ENCODE results near the gene ZDHHC11.
"Not testable (repeated sequence)": the region's sequence is repeated elsewhere in the genome, so short reads cannot be mapped to it uniquely, and the experiment has no call there.

Gene ZDHHC11

GRCh38 chr5:842402-843221 is 8.2 kb downstream of the ZDHHC11 start:
- not testable (repeated sequence) for DNase-seq

DNA sequence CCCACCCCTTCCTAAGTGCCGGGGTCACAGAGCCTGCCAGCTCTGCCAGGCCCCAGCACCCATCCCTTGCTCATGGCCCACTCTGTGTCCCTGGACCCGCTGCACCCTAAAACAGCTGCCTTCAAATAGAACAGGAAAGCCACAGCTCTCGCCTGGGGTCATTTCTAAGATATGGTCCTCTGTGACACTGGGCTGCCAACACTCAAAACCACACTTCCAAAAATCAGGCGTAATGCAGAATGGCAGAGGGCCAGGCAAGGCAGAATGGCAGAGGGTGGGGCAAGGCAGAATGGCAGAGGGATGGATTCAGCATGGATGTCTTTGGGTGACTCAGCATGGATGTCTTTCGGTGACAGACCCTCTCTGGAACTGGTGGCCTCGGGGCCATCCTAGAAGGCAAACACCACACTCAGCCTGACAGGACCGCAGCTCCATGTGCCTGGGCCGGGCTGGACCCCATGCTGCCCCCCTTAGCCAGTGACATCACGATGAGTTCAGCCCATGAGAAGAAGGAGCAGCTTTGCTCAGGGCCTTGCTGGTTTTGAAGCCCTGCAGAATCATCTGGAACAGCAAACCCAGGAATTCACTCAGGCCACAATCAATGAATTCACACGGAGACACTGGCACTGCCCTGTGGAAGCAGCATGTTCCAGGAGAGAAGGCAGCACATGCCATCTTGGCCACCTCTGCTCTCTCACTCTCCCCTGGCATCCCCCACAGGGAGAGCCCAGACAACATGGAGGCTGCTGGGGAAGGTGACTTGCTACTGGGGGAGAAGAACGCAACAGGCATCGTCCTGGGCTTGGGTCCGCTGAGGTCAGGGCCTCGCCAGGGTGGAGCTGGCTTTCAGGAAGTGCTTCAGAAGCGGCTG is 9.0 kb downstream of the ZDHHC11 start:
- DNase-seq: peak; percentile 30

- not testable (repeated sequence) for DNase-seq
These were observed 9.8 kb downstream of the ZDHHC11 start for GRCh38 chr5:840974-841435.

DNA sequence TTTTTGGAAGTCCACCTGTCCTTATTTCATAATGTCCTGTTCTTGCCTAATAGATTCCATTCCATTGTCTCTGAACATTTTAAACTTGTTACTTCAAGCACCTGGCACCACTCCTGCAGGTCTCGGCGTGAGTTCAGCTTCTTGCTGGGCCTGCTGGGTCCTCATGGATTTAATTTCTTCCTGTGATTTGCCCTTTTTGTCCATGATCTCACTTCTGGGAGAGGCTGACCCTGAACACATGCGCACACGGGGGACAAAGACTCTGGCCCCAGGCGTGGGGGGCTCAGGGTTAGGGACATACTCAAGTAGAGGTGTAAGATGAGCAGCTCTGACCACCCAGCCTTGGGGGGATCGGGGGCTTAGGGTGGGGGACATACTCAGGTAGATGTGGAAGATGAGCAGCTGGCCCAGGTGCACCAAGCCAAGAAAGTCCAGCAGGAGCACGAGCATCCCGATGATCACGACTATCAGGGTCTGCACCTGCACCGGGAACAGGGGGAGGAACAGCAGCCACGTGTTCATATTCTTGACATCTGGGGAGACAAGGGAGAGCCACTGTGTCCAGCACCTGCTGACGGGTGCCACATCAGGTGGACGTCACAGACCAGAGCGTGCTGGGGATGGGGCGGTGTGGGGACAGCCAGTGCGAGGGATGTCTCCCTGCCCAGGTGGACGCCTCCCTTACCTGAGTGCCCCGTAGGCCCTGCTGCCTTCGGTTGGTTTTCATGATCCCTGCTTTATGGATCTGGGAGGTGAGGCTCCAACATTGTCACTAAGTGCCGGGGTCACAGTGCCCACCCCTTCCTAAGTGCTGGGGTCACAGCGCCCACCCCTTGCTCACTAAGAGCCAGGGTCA is 10.4 kb downstream of the ZDHHC11 start:
- DNase-seq: not testable (repeated sequence)

- not testable (repeated sequence) for DNase-seq
These were observed 12.3 kb downstream of the ZDHHC11 start for GRCh38 chr5:838431-838851.

DNA sequence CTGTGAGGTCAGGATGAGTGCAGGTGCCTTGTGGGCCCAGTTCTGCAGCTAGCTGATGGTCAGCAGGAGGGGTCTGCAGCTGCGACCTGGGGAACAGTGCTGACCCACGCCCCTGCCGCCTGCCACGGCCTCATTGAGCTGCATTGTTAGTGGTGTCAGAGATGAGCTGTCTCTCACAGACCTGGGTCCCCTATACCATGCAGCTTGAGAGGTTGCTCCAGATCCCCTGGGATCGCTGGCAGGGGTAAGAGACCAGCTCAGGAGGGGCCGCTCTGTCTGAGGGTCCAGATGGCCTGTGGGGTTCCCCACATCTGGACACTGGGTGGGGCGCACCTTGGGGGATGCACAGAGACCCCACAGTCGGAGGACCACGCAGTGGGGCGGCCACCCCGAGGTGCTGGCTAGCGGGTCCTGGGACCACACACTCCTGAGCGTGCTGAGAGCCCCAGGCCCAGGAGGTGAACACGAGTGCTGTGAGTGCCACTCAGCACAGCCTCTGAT is 13.1 kb downstream of the ZDHHC11 start:
- not testable (repeated sequence) for DNase-seq

- peak; percentile 61 for DNase-seq
These were observed 14.7 kb downstream of the ZDHHC11 start for GRCh38 chr5:835933-836612.

GRCh38 chr5:834013-834412 is 16.8 kb downstream of the ZDHHC11 start:
- not testable (repeated sequence) for DNase-seq

GRCh38 chr5:828194-828593 is 22.6 kb downstream of the ZDHHC11 start:
- DNase-seq: not testable (repeated sequence)

DNA sequence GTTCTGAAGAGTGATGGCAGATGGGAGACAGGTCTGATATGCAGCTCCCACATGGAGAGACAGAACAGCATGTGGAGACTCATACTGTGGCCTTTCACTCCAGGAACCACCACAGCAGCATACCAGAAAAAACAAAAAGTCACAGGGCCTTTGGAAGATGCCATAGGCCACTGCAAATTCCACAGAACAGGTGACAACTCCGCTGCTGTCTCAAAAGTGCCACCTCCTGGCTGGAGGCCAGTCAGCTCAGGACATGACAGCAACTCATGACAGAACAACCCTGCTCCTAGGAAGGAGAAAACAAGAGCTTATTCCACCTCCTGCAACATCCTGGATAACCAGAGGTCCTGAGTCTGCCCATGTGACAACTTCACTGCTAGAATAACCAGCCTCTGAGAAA is 25.2 kb downstream of the ZDHHC11 start:
- peak; percentile 16 for DNase-seq

DNA sequence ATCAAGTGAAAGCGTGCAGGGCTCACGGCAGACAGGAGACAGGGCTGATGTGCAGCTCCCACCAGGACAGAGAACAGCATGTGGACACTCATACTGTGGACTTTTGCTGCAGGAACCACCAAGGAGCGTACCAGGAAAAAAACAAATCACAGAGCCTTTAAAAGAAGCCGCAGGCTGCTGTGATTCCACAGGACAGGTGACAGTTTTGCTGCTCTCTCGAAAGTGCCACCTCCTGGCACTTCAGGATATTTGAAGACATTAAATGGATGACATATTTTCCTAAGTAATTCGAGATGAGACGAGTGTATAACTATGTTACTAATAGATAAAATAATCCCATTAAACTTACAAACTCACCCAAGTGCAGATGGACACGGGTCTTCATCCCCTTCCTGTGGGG is 29.3 kb downstream of the ZDHHC11 start:
- no peak for DNase-seq

DNA sequence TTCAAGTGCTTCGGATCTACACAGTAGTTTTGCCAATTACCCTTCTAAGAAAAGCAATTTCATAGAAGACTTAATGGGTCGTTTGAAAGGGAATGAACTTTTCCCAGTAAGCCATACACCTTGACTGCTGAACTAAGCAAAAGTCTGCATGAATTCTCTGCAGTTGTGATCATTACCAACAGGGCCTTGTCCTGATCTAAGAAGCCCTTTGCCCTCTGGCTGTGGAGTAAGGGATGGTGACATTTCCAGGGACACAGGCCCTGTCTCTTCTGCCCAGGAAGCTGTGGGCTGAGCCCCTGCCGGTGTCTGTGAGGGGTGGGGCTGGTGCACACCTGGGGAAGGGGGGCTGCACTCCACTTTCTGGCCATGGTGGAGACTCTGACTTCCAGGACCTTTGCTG is 30.5 kb downstream of the ZDHHC11 start:
- no peak for DNase-seq

DNA sequence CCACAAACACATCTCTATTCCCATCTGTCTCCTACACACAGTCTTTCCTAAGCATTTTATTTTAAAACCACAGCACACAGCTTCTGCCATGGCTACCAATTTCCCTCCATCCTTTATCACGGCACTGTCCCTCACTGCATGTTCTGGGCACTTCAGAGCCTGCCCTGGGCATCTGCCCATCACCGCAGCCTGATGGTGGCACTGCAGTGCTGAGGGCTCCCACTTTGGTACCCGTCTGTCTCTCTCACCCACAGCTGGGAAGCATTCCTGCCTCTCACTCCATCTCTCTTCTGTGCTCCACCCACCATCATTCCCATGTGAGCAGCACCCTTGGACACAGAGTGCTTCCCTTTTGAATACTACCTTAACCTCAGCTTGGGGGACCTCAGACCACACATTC is 31.7 kb downstream of the ZDHHC11 start:
- no peak for DNase-seq

DNA sequence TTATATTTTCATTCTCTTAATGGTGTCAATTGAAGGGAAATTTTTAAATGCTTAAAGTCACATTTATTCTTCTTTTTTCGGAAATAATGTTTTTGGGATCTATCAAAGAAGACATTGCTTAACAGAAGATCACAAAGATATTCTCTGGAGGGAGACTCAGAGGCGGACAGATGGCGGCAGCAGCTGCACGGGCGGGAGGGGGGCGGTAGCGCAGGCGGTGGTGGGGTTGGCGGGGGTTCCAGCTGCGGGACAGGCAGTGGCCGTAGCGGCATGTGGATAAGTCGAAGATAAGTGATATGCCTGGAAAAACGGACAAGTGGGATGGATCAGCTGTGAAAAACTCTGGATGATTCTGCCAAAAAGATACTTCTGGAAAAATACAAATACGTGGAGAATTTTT is 34.6 kb downstream of the ZDHHC11 start:
- no peak for DNase-seq

GRCh38 chr5:815449-815848 is 35.3 kb downstream of the ZDHHC11 start:
- no peak for DNase-seq

GRCh38 chr5:813575-813974 is 37.2 kb downstream of the ZDHHC11 start:
- not testable (repeated sequence) for DNase-seq

GRCh38 chr5:811384-811783 is 39.4 kb downstream of the ZDHHC11 start:
- DNase-seq: not testable (repeated sequence)

- DNase-seq: not testable (repeated sequence)
These were observed 42.9 kb downstream of the ZDHHC11 start for GRCh38 chr5:807719-808514.

DNA sequence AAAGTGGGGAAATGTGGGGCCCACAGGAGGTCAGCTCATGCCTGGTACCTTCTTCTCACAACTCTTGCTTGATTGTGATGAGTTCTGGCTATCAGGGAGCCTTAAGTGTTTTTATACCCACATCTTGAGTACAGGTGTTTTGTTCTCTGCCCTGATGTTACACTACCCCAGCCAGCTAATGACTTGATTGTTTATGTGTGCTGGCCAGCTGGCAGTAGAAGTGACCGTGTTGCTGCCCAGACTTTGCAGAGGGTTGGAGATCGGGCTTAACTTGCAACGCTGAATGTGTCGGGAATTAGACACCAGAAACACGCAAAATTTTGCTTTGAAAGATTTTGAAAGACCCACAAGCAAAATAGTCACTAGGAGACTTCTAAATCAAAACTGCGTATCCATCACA is 49.3 kb downstream of the ZDHHC11 start:
- DNase-seq: no peak

- not testable (repeated sequence) for DNase-seq
These were observed 49.7 kb downstream of the ZDHHC11 start for GRCh38 chr5:801055-801454.
